Measurements from ENCODE around the gene NMRK1. TPM values are rescaled to one million over a fixed set of nuclear protein-coding genes. Genes with fewer than 3 reads are reported as not detected.

Gene NMRK1
- total RNA-seq (10 to 100 TPM; 14.6 to 40.0 (median 22.5) TPM), polyA plus RNA-seq (10 to 100 TPM; 31.9 to 33.4 TPM)
- long read RNA-seq, donor 1, transcript NMRK1-202 (8 exons, 1,121 nt): minor isoform, 36 of 172 reads
- long read RNA-seq, donor 1, transcript NMRK1-203 (10 exons, 2,050 nt): minor isoform, 10 of 172 reads
- long read RNA-seq, donor 1, transcript NMRK1-201 (9 exons, 1,185 nt): major isoform, 54 of 172 reads
- long read RNA-seq, donor 1, partial matches to known transcripts: 16 of 172 reads
- long read RNA-seq, donor 1, other reads (novel, unspliced or antisense): 54 of 172 reads
- long read RNA-seq, donor 2, transcript NMRK1-201 (9 exons, 1,185 nt): major isoform, 5 of 6 reads
- long read RNA-seq, donor 2, partial matches to known transcripts: 0 of 6 reads
- long read RNA-seq, donor 2, other reads (novel, unspliced or antisense): 0 of 6 reads
- long read RNA-seq, donor 3, transcript NMRK1-201 (9 exons, 1,185 nt): major isoform, 12 of 37 reads
- long read RNA-seq, donor 3, partial matches to known transcripts: 0 of 37 reads
- long read RNA-seq, donor 3, other reads (novel, unspliced or antisense): 19 of 37 reads

DNA sequence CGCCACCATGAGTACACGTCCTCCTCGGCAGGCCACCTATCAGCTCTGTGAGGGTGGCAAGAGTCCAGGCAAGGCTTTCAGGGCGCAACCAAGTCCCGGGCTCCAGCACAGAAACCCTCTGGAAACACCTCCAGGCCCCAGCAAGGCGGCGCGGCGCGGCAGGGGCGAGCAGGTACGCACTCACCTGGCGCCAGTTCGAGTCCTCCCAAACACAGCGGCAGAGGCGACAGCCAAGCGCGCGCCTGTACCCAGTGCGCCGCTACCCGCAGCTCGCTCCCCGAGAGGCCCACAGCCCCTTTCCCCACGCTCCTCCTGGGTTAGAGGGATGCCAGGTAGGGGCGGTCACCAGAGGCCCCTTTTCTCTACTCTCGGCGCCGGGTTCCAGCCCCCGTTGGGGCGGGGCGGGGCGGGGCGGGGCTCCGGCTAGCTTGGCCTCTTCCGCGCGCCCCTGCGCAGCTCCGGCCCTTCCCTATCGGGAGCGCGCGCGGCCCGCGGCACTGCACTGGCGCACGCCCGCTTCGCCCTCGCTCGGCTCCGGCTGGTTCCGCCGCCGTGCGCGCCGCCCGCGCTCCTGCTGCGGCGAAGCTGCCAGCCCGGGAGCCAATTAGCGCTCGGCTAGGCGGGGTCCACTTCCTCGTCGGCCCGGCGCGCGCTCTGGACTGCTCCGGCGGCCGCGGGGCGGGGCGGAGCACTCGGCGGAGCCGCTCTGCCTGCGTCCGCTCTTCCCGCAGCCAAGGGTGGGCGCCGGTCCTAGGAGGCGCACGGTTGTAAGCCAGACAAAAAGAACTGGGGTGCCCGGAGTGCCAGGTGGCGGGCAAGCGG is at the start of gene NMRK1, which contains the start of gene OSTF1:
TSS of gene NMRK1 (minus strand) at position 332 of the 822 bp plus-strand sequence. CDS start 5,040 bp downstream, outside the sequence.
TSS of gene OSTF1 (plus strand) at position 691 of the 822 bp plus-strand sequence. CDS start 179 bp downstream, outside the sequence.
- Histone ChIP-seq H3K9me3 (no peaks in the 10 kb centered on the region), H3K4me3 (peak within 1 kb of the TSS; percentile 94), H3K27ac (peak within 1 kb of the TSS; percentile 86 to 97), H3K4me1 (ENCODE audit: insufficient read depth) (peaks cover 13% of the 10 kb centered on the region), H3K27me3 (no peaks in the 10 kb centered on the region), H3K36me3 (no peaks in the 10 kb centered on the region)
- intact Hi-C loops (cut with DNase I): loop anchor here in 1 of 4 donors (10.0 kb wide), 1 partner anchor 133 kb away; the partner anchor contains the start of gene C9orf40
- TF ChIP-seq, protein P1, sequence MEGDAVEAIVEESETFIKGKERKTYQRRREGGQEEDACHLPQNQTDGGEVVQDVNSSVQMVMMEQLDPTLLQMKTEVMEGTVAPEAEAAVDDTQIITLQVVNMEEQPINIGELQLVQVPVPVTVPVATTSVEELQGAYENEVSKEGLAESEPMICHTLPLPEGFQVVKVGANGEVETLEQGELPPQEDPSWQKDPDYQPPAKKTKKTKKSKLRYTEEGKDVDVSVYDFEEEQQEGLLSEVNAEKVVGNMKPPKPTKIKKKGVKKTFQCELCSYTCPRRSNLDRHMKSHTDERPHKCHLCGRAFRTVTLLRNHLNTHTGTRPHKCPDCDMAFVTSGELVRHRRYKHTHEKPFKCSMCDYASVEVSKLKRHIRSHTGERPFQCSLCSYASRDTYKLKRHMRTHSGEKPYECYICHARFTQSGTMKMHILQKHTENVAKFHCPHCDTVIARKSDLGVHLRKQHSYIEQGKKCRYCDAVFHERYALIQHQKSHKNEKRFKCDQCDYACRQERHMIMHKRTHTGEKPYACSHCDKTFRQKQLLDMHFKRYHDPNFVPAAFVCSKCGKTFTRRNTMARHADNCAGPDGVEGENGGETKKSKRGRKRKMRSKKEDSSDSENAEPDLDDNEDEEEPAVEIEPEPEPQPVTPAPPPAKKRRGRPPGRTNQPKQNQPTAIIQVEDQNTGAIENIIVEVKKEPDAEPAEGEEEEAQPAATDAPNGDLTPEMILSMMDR (IDR thresholded peaks at IDR 0.05): no peak
- peak; percentile 84 for TF ChIP-seq POLR2A (IDR thresholded peaks at IDR 0.05)
- DNase-seq: peak; percentile 94 to 97 (median 95)
- WGBS, 3 donors: 0% methylated on average over 76 to 93 of the region's 93 CpGs

- WGBS, 3 donors: 94 to 97% (median 97%) methylated on average over 2 of the region's 2 CpGs
- H3K36me3 ChIP-seq: no peaks in the 10 kb centered on the region
- TF ChIP-seq, protein P1 (IDR thresholded peaks at IDR 0.05): no peak
- TF ChIP-seq EP300 (IDR thresholded peaks at IDR 0.05): no peak
- TF ChIP-seq POLR2A (IDR thresholded peaks at IDR 0.05): no peak
- no peaks in the 10 kb centered on the region for H3K9me3 ChIP-seq
- no peak overlapping the region for H3K4me3 ChIP-seq
- no peaks in the 10 kb centered on the region for H3K27me3 ChIP-seq
- no peak overlapping the region for H3K27ac ChIP-seq
- intact Hi-C loops (cut with DNase I): no loop called here
- DNase-seq: no peak
- no peaks in the 10 kb centered on the region for H3K4me1 ChIP-seq (ENCODE audit: insufficient read depth)
Observed at GRCh38 chr9:75134495-75134894, 46.5 kb upstream of the NMRK1 start.

DNA sequence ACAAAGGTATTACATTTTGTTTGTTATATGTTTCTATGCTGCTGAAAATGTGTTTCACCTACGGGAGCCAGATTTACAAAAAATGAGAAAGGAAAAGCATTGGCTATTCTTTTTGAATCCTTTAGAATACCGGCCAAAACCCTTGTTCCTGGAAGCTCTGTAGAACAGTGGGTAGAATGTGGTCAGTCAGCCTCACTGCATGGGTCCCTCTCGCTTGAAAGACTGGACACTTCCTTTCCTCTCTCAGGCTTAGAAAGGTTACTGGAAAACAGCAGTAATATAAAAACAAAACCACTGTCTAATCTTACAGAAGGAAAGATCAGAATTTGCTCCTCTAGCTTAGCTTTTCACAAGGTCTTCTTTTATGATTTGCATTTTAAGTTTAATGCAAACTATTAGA is 45.4 kb upstream of the NMRK1 start:
- Histone ChIP-seq H3K27me3 (no peaks in the 10 kb centered on the region), H3K4me1 (ENCODE audit: insufficient read depth) (no peaks in the 10 kb centered on the region), H3K4me3 (no peak overlapping the region), H3K9me3 (no peaks in the 10 kb centered on the region), H3K36me3 (no peaks in the 10 kb centered on the region), H3K27ac (no peak overlapping the region)
- TF ChIP-seq POLR2A (IDR thresholded peaks at IDR 0.05) (no peak), EP300 (IDR thresholded peaks at IDR 0.05) (no peak)
- TF ChIP-seq, protein P1 (IDR thresholded peaks at IDR 0.05): no peak
- WGBS, 3 donors: 92 to 95% (median 94%) methylated on average over 3 of the region's 3 CpGs
- DNase-seq: no peak
- intact Hi-C loops (cut with DNase I): no loop called here

DNA sequence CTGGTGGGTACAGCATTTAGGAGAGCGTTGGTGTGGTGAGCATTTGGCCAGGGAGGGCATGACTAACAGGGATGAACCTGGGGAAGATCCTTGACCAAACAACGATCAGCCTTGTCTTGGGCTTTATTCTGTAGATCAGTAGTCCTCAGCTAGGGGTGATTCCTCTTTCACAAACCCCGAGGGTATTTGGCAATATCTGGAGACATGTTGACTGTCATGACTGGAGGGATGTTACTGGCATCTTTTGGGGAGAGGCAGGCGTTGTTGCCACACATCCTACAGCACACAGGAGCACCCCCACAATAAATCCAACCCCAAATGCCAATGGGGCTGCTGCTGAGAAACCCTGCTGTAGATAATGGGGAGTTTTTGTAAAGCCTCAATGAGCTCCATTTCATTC is 44.3 kb upstream of the NMRK1 start:
- intact Hi-C loops (cut with DNase I): no loop called here
- WGBS, 3 donors: 93 to 96% (median 95%) methylated on average over 4 of the region's 4 CpGs
- TF ChIP-seq, protein P1 (IDR thresholded peaks at IDR 0.05): no peak
- TF ChIP-seq POLR2A (IDR thresholded peaks at IDR 0.05) (no peak), EP300 (IDR thresholded peaks at IDR 0.05) (no peak)
- H3K27me3 ChIP-seq: no peaks in the 10 kb centered on the region
- no peaks in the 10 kb centered on the region for H3K4me1 ChIP-seq (ENCODE audit: insufficient read depth)
- no peaks in the 10 kb centered on the region for H3K9me3 ChIP-seq
- no peak for DNase-seq
- no peaks in the 10 kb centered on the region for H3K36me3 ChIP-seq
- H3K27ac ChIP-seq: no peak overlapping the region
- H3K4me3 ChIP-seq: no peak overlapping the region
